GM18870 (cell line): Measurements from ENCODE around the gene OR10G8.

Source experiments
- ATAC-seq: cut with Tn5 transposase; IDR thresholded peaks from one replicate; pipeline ENCODE4 v1.9.1; 2021; ENCODE audit warnings: moderate library complexity; ENCODE audit not compliant: unreplicated experiment

The OR10G8 gene

GRCh38 chr11:124077266-124077665, 50.7 kb downstream of the OR10G8 start:
- ATAC-seq = no peak

- no peak for ATAC-seq
Observed at GRCh38 chr11:124078591-124078990, 52.0 kb downstream of the OR10G8 start.

- no peak for ATAC-seq
Observed at GRCh38 chr11:124079631-124080326, 53.2 kb downstream of the OR10G8 start.
